Loucy (cell line): ENCODE results near the gene REXO2.

Experiments
- CTCF ChIP-seq: fragments of 200-600 bp; sonication (generic); conservative IDR thresholded peaks from 2 replicates; pipeline ENCODE4 v1.5.1; 2014; ENCODE audit warnings: mild to moderate bottlenecking, antibody characterized with exemption, low read length
- EZH2phosphoT487 ChIP-seq: fragments of 200-600 bp; IDR thresholded peaks from 2 replicates; pipeline ENCODE4 v1.6.1; 2018; ENCODE audit warnings: antibody characterized with exemption, mild to moderate bottlenecking, moderate library complexity, borderline replicate concordance

- TF ChIP-seq CTCF (no peak), EZH2phosphoT487 (no peak)
These were observed 60.5 kb downstream of the REXO2 start for GRCh38 chr11:114499756-114500155.
